ENCODE results near the gene ISM1. TPM values are rescaled to one million over a fixed set of nuclear protein-coding genes. Genes with fewer than 3 reads are reported as not detected.

Gene ISM1
- total RNA-seq (2014; rRNA removed; shearing (Covaris generic)), result 0.35 and 0.47 TPM in 2 replicates

- no peak for DNase-seq (ENCODE audit: low spot score)
Measured at GRCh38 chr20:13220904-13221297, at the start of gene ISM1. Gene ISM1 (plus strand): TSS chr20:13221274. CDS start chr20:13221777, 503 bp downstream.

GRCh38 chr20:13173201-13173600 is 47.9 kb upstream of the ISM1 start:
- DNase-seq (ENCODE audit: low spot score), result no peak

GRCh38 chr20:13174402-13174801 is 46.7 kb upstream of the ISM1 start:
- no peak for DNase-seq (ENCODE audit: low spot score)

- DNase-seq (ENCODE audit: low spot score), result no peak
Measured at GRCh38 chr20:13180986-13181889, 39.8 kb upstream of the ISM1 start.

- DNase-seq (ENCODE audit: low spot score), result no peak
Measured at GRCh38 chr20:13183005-13183404, 38.1 kb upstream of the ISM1 start.

- no peak for DNase-seq (ENCODE audit: low spot score)
Measured at GRCh38 chr20:13186043-13186774, 34.9 kb upstream of the ISM1 start.

- no peak for DNase-seq (ENCODE audit: low spot score)
Measured at GRCh38 chr20:13187899-13188298, 33.2 kb upstream of the ISM1 start.

- DNase-seq (ENCODE audit: low spot score), result no peak
Measured at GRCh38 chr20:13199279-13199678, 21.8 kb upstream of the ISM1 start.

GRCh38 chr20:13200767-13201500 is 20.1 kb upstream of the ISM1 start:
- no peak for DNase-seq (ENCODE audit: low spot score)

- no peak for DNase-seq (ENCODE audit: low spot score)
Measured at GRCh38 chr20:13202565-13202964, 18.5 kb upstream of the ISM1 start.

GRCh38 chr20:13205425-13205824 is 15.6 kb upstream of the ISM1 start:
- DNase-seq (ENCODE audit: low spot score), result no peak

- no peak for DNase-seq (ENCODE audit: low spot score)
Measured at GRCh38 chr20:13205848-13206434, 15.1 kb upstream of the ISM1 start.

GRCh38 chr20:13207016-13207415 is 14.1 kb upstream of the ISM1 start:
- no peak for DNase-seq (ENCODE audit: low spot score)

- DNase-seq (ENCODE audit: low spot score), result no peak
Measured at GRCh38 chr20:13211956-13212618, 9.0 kb upstream of the ISM1 start.

- DNase-seq (ENCODE audit: low spot score), result peak; percentile 30
Measured at GRCh38 chr20:13212750-13213149, 8.3 kb upstream of the ISM1 start.

- no peak for DNase-seq (ENCODE audit: low spot score)
Measured at GRCh38 chr20:13213335-13213734, 7.7 kb upstream of the ISM1 start.

GRCh38 chr20:13216533-13216932 is 4.5 kb upstream of the ISM1 start:
- no peak for DNase-seq (ENCODE audit: low spot score)

- no peak for DNase-seq (ENCODE audit: low spot score)
Measured at GRCh38 chr20:13219327-13220193, 1.5 kb upstream of the ISM1 start.

GRCh38 chr20:13220194-13220903 is 725 bp upstream of the ISM1 start:
- DNase-seq (ENCODE audit: low spot score), result no peak

- DNase-seq (ENCODE audit: low spot score), result no peak
Measured at GRCh38 chr20:13221313-13221672, 219 bp downstream of the ISM1 start.
